GM12878 (cell line): ENCODE measurements around the gene NOXA1. TPM values are rescaled to one million over a fixed set of nuclear protein-coding genes. Genes with fewer than 3 reads are reported as not detected.

Experiments used
- ATAC-seq: fragments of 200-7000 bp; cut with Tn5 transposase; 3 replicates; pipeline ENCODE4 v1.9.1; 2020; ENCODE audit warnings: mild to moderate bottlenecking, moderate library complexity
- BruUV-seq: library from RNA; stranded (reverse); fragments of 400-500 nt; replicated peaks from 2 replicates; lab custom pipeline; 2021; lab: Mats Ljungman, UMichigan
- CTCF ChIA-PET: fragments of 300-600 bp; sonication (Branson Sonifier 250); formaldehyde crosslinking; extraction: SDS; loops from one replicate; lab custom pipeline; 2021; ENCODE audit warnings: inconsistent platforms; lab: Yijun Ruan, JAX
- POLR2A ChIA-PET: fragments of 350-600 bp; formaldehyde crosslinking; extraction: SDS; loops from one replicate; lab custom pipeline; 2021; ENCODE audit warnings: inconsistent platforms; lab: Charles Lee
- RAD21 ChIA-PET: fragments of 300-600 bp; sonication (Branson Sonifier 250); formaldehyde crosslinking; loops from one replicate; lab custom pipeline; 2023; ENCODE audit warnings: antibody characterized with exemption; ENCODE audit not compliant: unreplicated experiment; lab: Charles Lee
- SMC1A ChIA-PET: fragments of 300-600 bp; sonication (Branson Sonifier 250); formaldehyde crosslinking; loops from one replicate; lab custom pipeline; 2023; ENCODE audit not compliant: unreplicated experiment, uncharacterized antibody; lab: Charles Lee
- DNase-seq: peaks from one replicate; pipeline ENCODE4 v3.0.0-alpha.2; 2011; ENCODE audit warnings: low read depth, low spot score
- FAIRE-seq: peaks from 3 replicates; lab custom pipeline; 2011; peaks lifted over from hg19 to GRCh38; lab: Jason Lieb, UNC
- H2AFZ ChIP-seq: 2 replicates; pipeline ENCODE4 v1.6.0; 2011; ENCODE audit warnings: low read depth, low read length, control low read depth; ENCODE audit not compliant: control insufficient read depth
- H3K27ac ChIP-seq: 2 replicates; pipeline ENCODE4 v1.5.1; 2011; ENCODE audit warnings: control low read depth; ENCODE audit not compliant: control insufficient read depth, insufficient read depth
- H3K27me3 ChIP-seq, 2 experiments: replicated peaks in 1 of 2; 2 replicates each; pipeline versions ENCODE4 v1.6.0 to v1.6.1; 2011; ENCODE audit warnings: low read length in 1 of 2; ENCODE audit not compliant: control insufficient read depth in 2 of 2, insufficient read depth in 2 of 2
- H3K36me3 ChIP-seq, 2 experiments: 2 replicates each; pipeline ENCODE4 v1.5.1; 2011; ENCODE audit warnings: low read length in 1 of 2; ENCODE audit not compliant: control insufficient read depth in 2 of 2, insufficient read depth in 2 of 2
- H3K4me1 ChIP-seq: 2 replicates; pipeline ENCODE4 v1.6.1; 2011; ENCODE audit warnings: mild to moderate bottlenecking, low read length, moderate library complexity, mixed read lengths; ENCODE audit not compliant: control insufficient read depth, insufficient read depth
- H3K4me2 ChIP-seq: 2 replicates; pipeline ENCODE4 v1.6.0; 2011; ENCODE audit warnings: control low read depth; ENCODE audit not compliant: control insufficient read depth, insufficient read depth
- H3K4me3 ChIP-seq: fragments of 200-600 bp; sonication (generic); 2 replicates; pipeline ENCODE4 v1.5.1; 2016
- H3K79me2 ChIP-seq: 2 replicates; pipeline ENCODE4 v1.6.0; 2011; ENCODE audit warnings: low read length; ENCODE audit not compliant: control insufficient read depth, insufficient read depth
- H3K9ac ChIP-seq: 2 replicates; pipeline ENCODE4 v1.8.0; 2011; ENCODE audit warnings: low read length, control low read depth, mixed read lengths; ENCODE audit not compliant: control insufficient read depth, insufficient read depth
- H3K9me3 ChIP-seq: replicated peaks from 3 replicates; pipeline ENCODE4 v1.5.1; 2011; ENCODE audit warnings: mild to moderate bottlenecking, low read length; ENCODE audit not compliant: control insufficient read depth, insufficient read depth
- H4K20me1 ChIP-seq: 2 replicates; pipeline ENCODE4 v1.6.0; 2011; ENCODE audit not compliant: control insufficient read depth, insufficient read depth
- BHLHE40 ChIP-seq, 2 experiments: fragments of 450-650 bp in 1 of 2; IDR thresholded peaks; 2 replicates each; pipeline ENCODE4 v1.6.1; 2011 to 2017; ENCODE audit warnings: low read depth in 2 of 2, borderline replicate concordance in 1 of 2, improper control_type of control experiment in 1 of 2, low read length in 1 of 2, mild to moderate bottlenecking in 1 of 2
- CTCF ChIP-seq, 3 experiments: IDR thresholded peaks in 2 of 3; conservative IDR thresholded peaks in 1 of 3; 2 replicates each; pipeline ENCODE4 v1.5.1; 2011; ENCODE audit warnings: low read depth in 3 of 3, low read length in 3 of 3, mild to moderate bottlenecking in 3 of 3, control low read depth in 2 of 3, moderate library complexity in 2 of 3, inconsistent platforms in 1 of 3, mixed read lengths in 1 of 3; ENCODE audit not compliant: control insufficient read depth in 2 of 3, insufficient read depth in 1 of 3; ENCODE audit errors: extremely low read depth in 1 of 3
- DPF2 ChIP-seq: fragments of 450-650 bp; IDR thresholded peaks from 2 replicates; pipeline ENCODE4 v1.6.1; 2017; ENCODE audit warnings: mild to moderate bottlenecking
- JUND ChIP-seq: IDR thresholded peaks from 2 replicates; pipeline ENCODE4 v1.6.1; 2012; ENCODE audit warnings: low read depth, mild to moderate bottlenecking, low read length, improper control_type of control experiment, moderate library complexity
- LARP7 ChIP-seq: fragments of 450-650 bp; IDR thresholded peaks from 2 replicates; pipeline ENCODE4 v1.6.1; 2017; ENCODE audit warnings: mild to moderate bottlenecking
- NR2C1 ChIP-seq: fragments of 450-650 bp; IDR thresholded peaks from 2 replicates; pipeline ENCODE4 v1.6.1; 2017; ENCODE audit warnings: antibody characterized with exemption, mild to moderate bottlenecking, moderate library complexity
- NR2F1 ChIP-seq: fragments of 450-650 bp; conservative IDR thresholded peaks from 2 replicates; pipeline ENCODE4 v1.6.1; 2017; ENCODE audit warnings: mild to moderate bottlenecking
- SMC3 ChIP-seq: IDR thresholded peaks from 2 replicates; pipeline ENCODE4 v1.6.1; 2011; ENCODE audit warnings: low read length, improper control_type of control experiment, borderline replicate concordance
- ZNF207 ChIP-seq: fragments of 450-650 bp; IDR thresholded peaks from 2 replicates; pipeline ENCODE4 v1.6.1; 2014; ENCODE audit warnings: antibody characterized with exemption, mild to moderate bottlenecking, borderline replicate concordance
- ZNF592 ChIP-seq: fragments of 450-650 bp; IDR thresholded peaks from 2 replicates; pipeline ENCODE4 v1.6.1; 2017; ENCODE audit warnings: mild to moderate bottlenecking, moderate library complexity
- ZNF687 ChIP-seq: fragments of 450-650 bp; IDR thresholded peaks from 2 replicates; pipeline ENCODE4 v1.6.1; 2017; ENCODE audit warnings: mild to moderate bottlenecking, moderate library complexity
- WGBS: methylation state at CpG from one replicate; pipeline ENCODE4 v1.1.6; 2016; ENCODE audit warnings: low lambda C conversion rate; ENCODE audit not compliant: insufficient replicate concordance, insufficient coverage; ENCODE audit errors: missing lambda C conversion rate; 5-methylcytosine and 5-hydroxymethylcytosine counted together
- in situ Hi-C: fragments of 300-500 bp; cut with MboI; formaldehyde crosslinking; loops from 9 replicates; pipeline ENCODE4 v1.14.3; 2018; ENCODE audit warnings: mixed read lengths
- intact Hi-C: fragments of 100-400 bp; cut with micrococcal nuclease; formaldehyde crosslinking; loops from one replicate; pipeline ENCODE4 v1.14.2; 2022; ENCODE audit not compliant: unreplicated experiment
- polyA plus RNA-seq, 11 experiments: library from polyadenylated mRNA; depleted of rRNA in 4 of 11; unstranded in 6 of 11; stranded (reverse) in 5 of 11; fragments of >200 nt; fragmentation: Nextera tagmentation in 4 of 11; fragmentation: Illumina TruSeq in 1 of 11; extraction: Ambion mirVana in 4 of 11; extraction: Trizol in 1 of 11; gene quantifications; 1 replicate in 1 of 11; 2 replicates in 10 of 11; pipeline versions ENCODE4 v1.2.1 to v1.2.3, GENCODE V29; 2011 to 2016; ENCODE audit warnings: inconsistent platforms in 2 of 11, missing spikeins in 2 of 11, low read depth in 1 of 11
- total RNA-seq, 4 experiments: library from RNA; depleted of rRNA in 3 of 4; stranded (reverse); fragments of >200 nt in 3 of 4; fragmentation: Illumina TruSeq in 1 of 4; extraction: Trizol in 1 of 4; gene quantifications; 2 replicates each; pipeline versions ENCODE4 v1.2.1 to v1.2.3, GENCODE V29; 2013 to 2021

NOXA1 gene
- total and polyA plus RNA-seq, 10 of the 15 experiments (the other 5 are each of a cell fraction or from before 2014, with no cell fraction given), result 0.08 to 0.20 TPM; not detected in 8

- H3K9ac ChIP-seq, result peak overlapping the region; percentile 44; the same call in 1 of the 2 replicates
- H2AFZ ChIP-seq, result peak overlapping the region; percentile 29
- SMC1A ChIA-PET, result no interaction called here
- under 1% methylated on average over 58 of the region's 63 CpGs for WGBS
- CTCF ChIA-PET, result interaction anchor here (0.7 to 2.7 kb wide), 3 partner anchors 104 to 120 kb away, joined by 3 to 17 read pairs (median 9); partner anchors contain the start of gene NRARP
- H3K9me3 ChIP-seq, result peaks cover 9% of the 10 kb centered on the region; the same call in 2 of the 3 replicates
- FAIRE-seq (no peak), ATAC-seq (peak; percentile 86), DNase-seq (no peak)
- H3K27ac ChIP-seq, result peak overlapping the region; percentile 39; the same call in 1 of the 2 replicates
- H3K4me2 ChIP-seq, result peak overlapping the region; percentile 82
- H4K20me1 ChIP-seq, result no peaks in the 10 kb centered on the region
- intact Hi-C loops, result loop anchor here (2.0 kb wide), 1 partner anchor 104 kb away; the partner anchor contains the start of gene NRARP
- H3K4me1 ChIP-seq, result peaks cover 19% of the 10 kb centered on the region
- no peaks in the 10 kb centered on the region for H3K79me2 ChIP-seq
- RAD21 ChIA-PET, result interaction anchor here (0.7 to 1.0 kb wide), 2 partner anchors 152 to 170 kb away, joined by 3 to 4 read pairs; partner anchors contain the start of gene NELFB
- H3K27me3 ChIP-seq, result no peaks in the 10 kb centered on the region
- in situ Hi-C loops, result loop anchor here (5.0 kb wide), 1 partner anchor 115 kb away; no protein-coding TSS in a partner anchor
- peak overlapping the region; percentile 55; the same call in 1 of the 2 replicates for H3K4me3 ChIP-seq
- POLR2A ChIA-PET, result no interaction called here
- H3K36me3 ChIP-seq, result no peaks in the 10 kb centered on the region; a peak in 1 of 4 replicates
- BruUV-seq, result no TSS peak
- TF ChIP-seq ZNF207 (peak; percentile 32; the same call in 1 of the 2 replicates), ZNF592 (peak; percentile 69; the same call in 1 of the 2 replicates), CTCF (IDR thresholded peaks at IDR 0.05 in 2 of 3, conservative IDR thresholded peaks at IDR 0.05 in 1 of 3; ENCODE audit: control insufficient read depth in 2 of 3, extremely low read depth in 1 of 3, insufficient read depth in 1 of 3, low read depth in 3 of 3, low read length in 3 of 3) (peak; percentile 54 to 73 (median 71); a peak in 5 of 6 replicates), DPF2 (peak; percentile 80), LARP7 (peak; percentile 88), SMC3 (peak; percentile 53), NR2F1 (peak; percentile 91), ZNF687 (0 out of 2 replicates have a peak, but pooled peaks have one; percentile 31), BHLHE40 (IDR thresholded peaks at IDR 0.05; ENCODE audit: borderline replicate concordance in 1 of 2, low read depth in 2 of 2, low read length in 1 of 2) (peak; percentile 12 to 76; a peak in 2 of 4 replicates), JUND (0 out of 2 replicates have a peak, but pooled peaks have one; percentile 48), NR2C1 (no peak)
Measured at GRCh38 chr9:137406876-137407589, 16.2 kb upstream of the NOXA1 start.
